ENCODE results near the gene IDH3A.
"Not testable (repeated sequence)": the region's sequence is repeated elsewhere in the genome, so short reads cannot be mapped to it uniquely, and the experiment has no call there.

The IDH3A gene

DNA sequence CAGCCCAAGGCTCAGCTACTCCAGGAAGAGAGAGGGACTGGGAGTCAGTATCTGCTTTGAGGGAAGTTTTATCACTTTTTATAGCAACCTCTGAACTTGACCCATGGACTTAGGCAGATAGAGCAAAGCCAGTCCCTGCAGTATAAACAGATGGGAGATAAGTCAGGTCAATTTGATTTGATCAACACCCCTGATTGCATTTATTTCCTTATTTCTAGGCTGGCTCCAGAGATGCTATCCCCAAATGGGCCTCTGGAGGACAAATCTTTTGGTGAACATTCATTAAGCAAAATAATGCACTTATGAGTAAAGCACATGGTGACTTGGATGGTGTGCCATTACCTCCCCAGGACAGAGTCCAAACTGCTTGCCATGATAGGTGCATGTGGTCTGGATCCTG is 8.9 kb upstream of the IDH3A start:
- DNase-seq (ENCODE audit: low read depth): no peak
- TF ChIP-seq CTCF (conservative IDR thresholded peaks at IDR 0.05; ENCODE audit: low read depth, low read length): no peak
- no peak overlapping the region for H3K4me3 ChIP-seq (ENCODE audit: low read depth, low read length)

- no peak overlapping the region for H3K4me3 ChIP-seq (ENCODE audit: low read depth, low read length)
- no peak for DNase-seq (ENCODE audit: low read depth)
- TF ChIP-seq CTCF (conservative IDR thresholded peaks at IDR 0.05; ENCODE audit: low read depth, low read length): no peak
These were observed 6.8 kb upstream of the IDH3A start for GRCh38 chr15:78142332-78142731.

DNA sequence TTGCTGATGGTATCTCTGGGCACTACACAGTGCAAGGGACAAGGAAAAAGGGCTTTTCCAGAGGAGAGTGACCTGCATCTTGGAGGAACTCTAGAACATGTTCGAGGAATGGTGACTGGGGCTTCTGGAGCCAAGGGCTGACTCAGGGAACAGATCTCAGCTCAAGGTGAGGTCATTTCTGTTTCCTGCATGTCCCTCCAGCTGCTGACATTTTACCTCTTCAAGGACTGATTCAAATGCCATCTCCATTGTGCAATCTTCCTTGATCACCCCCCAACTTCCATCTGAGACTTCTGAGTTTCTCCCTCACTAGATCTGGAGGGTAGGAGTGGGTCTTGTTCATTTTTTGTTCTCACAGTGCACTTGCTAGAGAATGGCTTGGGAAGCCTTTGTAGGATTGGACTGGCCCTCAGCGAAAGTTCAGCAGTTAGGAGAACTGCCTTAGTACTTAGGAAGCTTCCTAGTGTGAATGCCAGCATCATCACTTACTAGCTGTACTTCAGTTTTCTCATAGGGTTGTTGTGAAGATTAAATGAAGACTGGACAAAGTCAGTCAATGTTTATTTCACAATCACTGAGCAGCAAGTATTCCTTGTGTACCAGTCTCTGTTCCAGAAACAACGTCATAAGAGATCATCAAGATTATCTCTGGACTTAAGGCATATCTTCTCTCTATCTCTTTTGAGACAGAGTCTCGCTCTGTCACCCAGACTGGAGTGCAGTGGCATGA is 2.6 kb upstream of the IDH3A start:
- DNase-seq (ENCODE audit: low read depth): no peak
- no peak for TF ChIP-seq CTCF (conservative IDR thresholded peaks at IDR 0.05; ENCODE audit: low read depth, low read length)
- H3K4me3 ChIP-seq (ENCODE audit: low read depth, low read length): no peak overlapping the region

DNA sequence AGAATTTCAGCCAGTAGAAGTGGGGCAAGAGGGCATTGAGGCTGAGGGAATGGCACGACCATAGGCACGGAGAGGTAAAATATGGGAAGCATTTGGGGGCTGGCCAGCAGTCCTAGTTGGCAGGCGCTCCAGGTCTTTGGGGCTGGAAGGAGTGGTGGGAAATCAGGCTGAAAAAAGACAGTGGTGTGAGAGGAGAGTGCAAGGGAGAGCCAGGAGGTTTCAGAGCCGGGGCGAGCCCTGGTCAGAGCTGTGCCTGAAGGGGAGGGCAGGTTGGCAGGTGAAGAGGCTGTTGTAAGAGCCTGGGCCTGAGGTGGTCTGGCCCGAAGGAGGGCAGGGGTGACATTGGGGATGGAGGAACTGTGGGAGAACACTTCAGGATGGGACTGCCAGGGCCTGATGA is 1.6 kb upstream of the IDH3A start:
- no peak overlapping the region for H3K4me3 ChIP-seq (ENCODE audit: low read depth, low read length)
- no peak for DNase-seq (ENCODE audit: low read depth)
- no peak for TF ChIP-seq CTCF (conservative IDR thresholded peaks at IDR 0.05; ENCODE audit: low read depth, low read length)

- TF ChIP-seq CTCF (conservative IDR thresholded peaks at IDR 0.05; ENCODE audit: low read depth, low read length): no peak
- peak overlapping the region; percentile 73 for H3K4me3 ChIP-seq (ENCODE audit: low read depth, low read length)
- peak; percentile 10 for DNase-seq (ENCODE audit: low read depth)
These were observed 632 bp upstream of the IDH3A start for GRCh38 chr15:78148392-78149067.

DNA sequence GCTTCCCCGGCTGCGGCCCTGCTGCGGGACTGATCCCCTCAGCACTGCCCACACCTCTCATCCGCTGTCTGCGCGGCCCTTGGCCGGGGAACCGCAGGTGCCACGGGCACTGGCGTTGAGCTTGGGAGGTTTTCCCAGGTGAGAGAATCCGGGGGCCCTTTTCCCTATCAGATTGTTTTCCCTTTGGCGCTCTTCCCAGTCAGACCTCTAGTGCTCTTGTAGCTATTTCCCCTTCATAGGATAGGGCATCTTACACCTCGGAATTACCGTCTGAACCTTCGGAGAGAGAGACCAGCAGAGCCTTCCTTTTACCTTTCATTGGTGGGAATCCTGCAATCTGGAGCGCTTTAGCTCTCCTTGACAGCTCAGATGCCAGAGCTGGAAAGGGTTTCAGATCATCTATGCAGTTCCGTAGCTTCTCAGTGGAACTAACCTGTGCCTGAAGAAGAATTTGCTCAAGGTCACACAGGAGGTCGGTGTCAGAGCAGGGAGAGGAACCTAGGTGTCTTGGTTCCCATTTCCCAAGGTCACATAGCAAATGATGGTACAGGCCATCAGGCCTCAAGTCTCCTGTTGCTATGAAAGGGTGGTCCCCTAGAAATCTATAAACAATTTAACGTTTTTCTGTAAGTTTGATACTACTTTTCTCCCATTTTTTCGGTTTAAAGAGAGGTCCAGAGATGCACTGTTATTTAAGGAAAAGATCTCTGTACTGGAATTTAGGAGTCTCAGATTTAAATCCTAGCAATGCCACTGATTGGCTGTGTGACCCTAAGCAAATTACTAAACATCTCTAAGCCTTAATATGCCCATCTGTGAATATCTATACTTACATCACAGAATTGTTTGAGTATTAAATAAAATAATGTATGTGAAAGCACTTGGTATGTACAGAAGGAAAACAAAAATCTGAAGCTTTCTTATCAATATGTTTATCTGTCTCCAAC is 916 bp downstream of the IDH3A start:
- peak overlapping the region; percentile 70 for H3K4me3 ChIP-seq (ENCODE audit: low read depth, low read length)
- TF ChIP-seq CTCF (conservative IDR thresholded peaks at IDR 0.05; ENCODE audit: low read depth, low read length): no peak
- DNase-seq (ENCODE audit: low read depth): peak; percentile 22

- not testable (repeated sequence) for DNase-seq (ENCODE audit: low read depth); H3K4me3 ChIP-seq (ENCODE audit: low read depth, low read length)
These were observed 1.9 kb downstream of the IDH3A start for GRCh38 chr15:78151075-78151474.
